ENCODE data around the gene RASSF3.

GRCh38 chr12:64722835-64723234 is 112.5 kb downstream of the RASSF3 start:
- TF ChIP-seq CTCF (optimal IDR thresholded peaks at IDR 0.05 in 1 of 3, IDR thresholded peaks at IDR 0.05 in 1 of 3, conservative IDR thresholded peaks at IDR 0.05 in 1 of 3; ENCODE audit: extremely low read depth in 1 of 3, insufficient read depth in 2 of 3, low read length in 3 of 3) (no peak), EZH2 (IDR thresholded peaks at IDR 0.05; ENCODE audit: low read length) (no peak)

Data from keratinocyte (primary cell).